Activated CD8-positive, alpha-beta memory T cell treated with anti-CD3 and anti-CD28 coated beads, Interleukin-2, amount 50 U/mL, for 4 hours (primary cell): ENCODE results near the gene DHX36.

Source experiments
- DNase-seq: peaks from one replicate; pipeline ENCODE4 v3.0.0-alpha.2; 2020

The DHX36 gene

DNA sequence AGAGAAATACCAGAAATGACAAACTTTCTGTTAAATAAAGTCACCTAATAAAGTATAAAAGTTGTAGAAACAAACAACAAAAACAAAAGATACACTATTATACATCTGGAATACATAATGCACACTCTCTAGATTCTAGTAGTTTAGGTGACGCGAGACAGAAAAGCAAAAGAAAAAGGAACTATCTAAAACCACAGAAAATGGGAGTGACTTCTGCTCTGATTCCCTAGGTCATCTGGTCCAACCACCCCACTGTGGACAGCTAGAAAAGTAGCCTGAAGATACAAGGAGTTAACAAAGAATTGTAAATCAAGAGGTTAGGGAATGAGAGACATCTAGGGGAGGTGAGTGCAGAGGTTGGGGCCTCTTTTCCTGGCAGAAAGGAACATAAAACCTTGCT is 39.1 kb downstream of the DHX36 start:
- no peak for DNase-seq

DNA sequence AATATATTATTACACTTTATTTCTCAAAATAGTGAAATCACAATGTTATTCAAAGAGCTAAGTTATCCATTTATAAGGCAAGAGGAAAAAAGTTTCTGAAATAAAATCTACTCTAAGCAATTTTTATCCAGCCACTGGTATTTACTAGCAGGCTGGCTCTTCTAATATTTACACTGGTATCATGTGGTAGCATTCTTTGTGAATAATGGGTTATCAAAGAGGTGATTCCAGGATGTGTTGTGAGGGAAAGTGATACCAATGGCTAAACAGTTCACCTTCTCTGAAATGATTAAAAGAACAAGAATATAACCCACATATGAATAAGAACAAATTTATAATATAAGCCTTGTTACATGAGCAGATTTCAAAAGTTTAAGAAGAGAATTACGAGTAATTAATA is 44.1 kb downstream of the DHX36 start:
- DNase-seq: no peak

DNA sequence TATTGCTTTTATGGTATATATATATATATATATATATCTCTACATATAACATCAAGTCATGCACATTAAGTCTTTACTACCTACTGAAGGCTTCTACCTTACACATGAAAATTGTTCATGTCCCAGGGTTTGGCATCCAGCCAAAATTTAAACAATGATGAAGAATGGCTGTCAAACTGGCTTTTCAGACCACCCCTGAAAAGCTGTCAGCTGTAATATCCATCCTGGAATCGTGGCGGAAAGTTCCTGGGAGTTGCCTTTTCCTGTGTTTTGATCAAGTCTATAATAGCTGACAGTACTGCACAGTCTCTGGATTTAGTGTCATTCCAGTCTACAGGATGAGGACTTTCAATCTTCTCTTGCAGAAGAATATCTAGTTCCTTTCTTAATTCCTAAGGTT is 48.3 kb downstream of the DHX36 start:
- no peak for DNase-seq

DNA sequence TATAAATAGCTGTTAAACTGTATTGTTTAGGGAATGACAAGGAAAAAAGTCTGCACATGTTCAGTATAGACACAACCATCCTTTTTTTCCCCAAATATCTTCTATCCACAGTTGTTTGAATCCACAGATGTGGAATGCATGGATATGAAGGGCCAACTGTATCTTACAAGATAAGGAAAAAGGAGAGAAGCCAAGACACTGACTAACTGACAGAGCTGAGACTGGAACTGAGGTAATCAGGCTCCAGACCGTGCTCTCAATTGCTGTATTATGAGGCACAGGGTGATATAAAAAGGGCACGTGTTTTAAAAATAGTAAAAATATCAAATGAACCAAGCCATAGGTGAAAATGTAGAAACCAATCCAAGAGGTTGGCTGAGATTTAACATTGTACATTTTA is 49.0 kb downstream of the DHX36 start:
- DNase-seq: no peak

DNA sequence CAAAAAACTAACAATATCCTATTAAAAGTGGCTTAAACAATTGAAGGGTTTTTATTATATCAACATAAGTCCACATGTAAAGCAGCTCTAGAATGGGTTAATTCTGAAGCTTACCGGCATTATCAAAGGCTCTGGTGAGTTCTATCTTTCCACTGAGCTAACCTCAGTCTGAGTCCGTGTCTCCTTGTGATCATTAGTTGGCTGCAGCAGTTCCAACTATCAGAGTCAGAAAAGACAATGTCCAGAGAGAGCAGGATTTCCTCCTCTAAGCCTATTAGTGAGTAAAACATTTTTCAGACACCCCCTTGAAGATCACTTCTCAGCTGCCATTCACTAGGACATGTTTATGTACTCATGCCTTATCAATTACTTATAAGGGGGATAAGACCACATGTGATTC is 49.9 kb downstream of the DHX36 start:
- no peak for DNase-seq

DNA sequence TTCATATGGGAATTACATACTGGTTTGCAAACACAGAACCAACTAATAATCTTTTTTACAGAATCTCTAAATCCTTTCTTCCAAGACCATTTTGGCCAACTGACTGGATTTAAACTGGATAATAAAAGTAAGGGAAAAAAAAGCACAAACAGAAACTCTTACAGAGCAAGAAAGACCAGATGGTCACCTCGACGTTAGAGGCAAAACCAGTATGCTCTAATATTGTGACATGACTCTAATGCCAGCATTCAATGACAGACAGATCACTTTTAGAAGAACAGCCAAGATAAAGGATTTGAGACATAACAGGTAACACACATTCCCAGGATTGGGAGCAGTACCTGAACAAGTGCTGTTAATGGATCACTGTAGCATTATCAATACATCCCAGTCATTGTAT is 50.9 kb downstream of the DHX36 start:
- no peak for DNase-seq

DNA sequence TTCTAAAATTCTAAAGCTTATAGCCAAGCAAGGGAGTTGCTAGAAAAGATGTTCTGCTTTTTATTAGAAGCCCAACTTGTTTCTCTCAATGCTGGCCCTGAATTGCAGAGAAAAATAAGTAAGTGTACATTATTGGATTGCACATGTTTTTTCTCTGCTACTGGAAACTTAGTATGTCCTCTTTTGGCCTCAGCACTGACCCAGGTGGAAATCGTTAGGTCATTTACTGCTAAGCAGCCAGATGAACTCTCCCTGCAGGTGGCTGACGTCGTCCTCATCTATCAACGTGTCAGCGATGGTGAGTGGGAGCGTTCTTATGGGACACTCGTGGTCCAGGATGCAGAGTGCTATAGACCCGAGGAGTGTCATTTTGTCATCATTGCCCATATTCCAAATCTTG is 69.8 kb downstream of the DHX36 start:
- DNase-seq: no peak

DNA sequence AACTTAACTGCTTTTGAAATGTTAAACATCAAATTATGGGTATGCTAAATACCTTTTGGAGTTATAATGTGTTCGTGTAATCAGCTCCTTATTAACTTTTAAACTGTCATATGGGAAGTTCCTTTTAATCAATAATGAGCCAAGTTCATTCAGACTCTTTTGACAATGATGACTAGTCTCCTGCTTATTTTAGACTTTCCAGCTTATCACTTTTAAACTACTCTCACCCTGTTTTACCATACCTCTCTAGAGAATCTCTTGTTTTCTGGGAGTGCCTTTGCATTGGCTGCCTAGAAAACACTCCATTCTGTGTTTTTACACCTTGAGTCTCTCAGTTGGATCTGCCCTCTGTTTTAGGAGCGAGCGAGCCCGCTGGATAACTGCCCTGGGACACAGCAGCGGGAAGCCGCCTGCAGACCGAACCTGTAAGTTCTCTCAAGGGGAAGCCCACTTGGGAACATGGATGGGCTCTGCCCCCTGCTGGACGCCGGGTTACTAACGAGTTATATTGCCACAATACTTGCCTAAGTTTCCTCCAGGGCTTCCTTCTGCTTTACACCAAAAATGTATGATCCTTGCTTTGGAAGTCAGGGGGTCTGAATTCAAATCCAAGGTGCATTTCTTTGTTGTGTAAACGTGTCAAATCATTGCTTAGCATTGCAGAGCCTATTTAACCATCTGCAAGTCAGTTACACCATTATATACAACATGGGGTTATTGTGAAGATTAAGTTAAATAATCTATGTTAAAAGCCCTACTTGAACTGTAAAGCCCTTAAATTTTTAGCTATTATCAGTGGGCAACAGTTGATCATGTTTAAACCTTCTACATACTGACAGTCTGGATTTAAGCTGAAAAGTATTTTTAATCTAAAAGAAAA is 71.3 kb downstream of the DHX36 start:
- peak; percentile 64 for DNase-seq

DNA sequence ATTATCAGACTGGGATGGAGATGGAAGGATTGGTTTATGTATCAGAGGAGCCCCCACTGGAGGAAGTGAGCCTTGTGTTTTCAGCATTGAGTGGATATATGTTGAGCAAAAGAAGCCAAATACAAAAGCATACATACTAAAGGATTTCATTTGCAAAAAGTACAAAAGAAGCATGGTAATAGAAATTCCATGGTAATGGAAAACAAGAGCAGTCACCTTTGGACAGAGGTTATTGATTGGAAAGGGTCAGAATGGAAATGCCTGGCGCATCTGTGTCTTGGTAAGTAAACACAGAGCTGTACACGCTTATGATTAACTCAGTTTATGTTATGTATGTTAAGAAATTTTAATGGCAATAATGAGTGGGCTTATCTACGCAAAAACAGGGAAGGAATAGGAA is 72.7 kb downstream of the DHX36 start:
- DNase-seq: no peak

DNA sequence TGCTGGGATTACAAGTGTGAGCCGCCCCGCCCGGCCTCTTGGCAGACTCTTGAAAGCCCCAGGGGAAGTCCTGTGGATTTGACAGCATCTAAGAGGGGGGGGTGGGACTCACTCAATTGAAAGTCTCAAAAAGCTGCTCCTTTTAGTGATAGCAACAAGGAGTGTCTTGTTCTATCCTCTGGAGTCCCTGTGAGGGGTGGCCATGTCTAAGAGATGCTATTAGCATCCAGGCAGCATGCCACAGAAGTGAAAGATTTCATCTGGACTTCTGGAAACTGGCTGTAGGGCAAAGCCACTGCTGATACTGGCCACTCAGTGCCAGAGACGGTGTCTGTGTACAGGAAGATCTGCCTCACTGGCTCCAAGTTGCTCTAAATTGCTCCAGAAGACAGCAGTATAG is 74.0 kb downstream of the DHX36 start:
- no peak for DNase-seq

DNA sequence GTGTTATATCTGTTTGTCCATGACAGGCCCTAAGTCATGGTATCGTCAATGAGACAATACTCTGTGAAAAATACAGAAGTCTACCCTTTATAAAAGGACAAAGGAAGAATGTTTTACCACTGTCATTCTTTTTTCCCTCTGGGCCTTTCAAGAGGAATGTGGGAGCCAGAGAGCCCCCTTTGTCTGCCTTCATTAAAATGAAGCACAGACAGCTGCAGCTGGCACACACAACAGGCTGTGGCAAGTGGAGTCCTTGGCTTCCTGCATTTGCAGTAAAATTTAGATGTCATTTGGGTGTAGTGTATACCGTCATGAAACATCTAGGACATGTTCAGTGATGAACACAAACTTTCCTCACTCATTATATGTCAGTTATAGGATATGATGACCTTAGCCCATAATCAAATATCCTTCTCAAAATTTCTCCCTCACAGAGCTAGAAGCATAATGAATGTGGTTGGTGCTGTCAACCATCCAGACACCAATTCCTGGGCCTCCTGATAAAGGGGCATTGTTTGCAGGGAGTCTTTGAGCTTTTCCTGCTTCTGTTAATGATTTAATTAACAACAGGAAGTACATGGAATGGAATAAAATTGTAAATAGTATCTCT is 76.4 kb downstream of the DHX36 start:
- DNase-seq: no peak

DNA sequence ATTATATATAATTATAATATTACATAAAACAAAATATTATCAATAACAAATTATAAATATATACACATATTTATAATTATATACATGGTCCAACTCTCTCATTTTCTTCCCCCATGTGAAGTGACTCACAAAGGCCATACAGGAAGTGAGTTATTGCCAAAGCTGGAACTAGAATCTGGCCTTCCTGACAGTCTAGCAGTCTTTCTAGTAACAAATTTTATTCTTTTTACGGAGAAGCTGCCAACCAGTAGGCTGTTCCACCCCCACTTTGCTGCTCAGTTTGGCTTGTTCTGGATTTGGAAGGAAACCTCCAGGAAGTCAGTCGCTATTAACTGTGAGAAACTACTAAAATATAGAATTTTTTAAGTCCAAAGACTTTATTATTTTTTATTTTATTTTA is 79.6 kb downstream of the DHX36 start:
- no peak for DNase-seq

DNA sequence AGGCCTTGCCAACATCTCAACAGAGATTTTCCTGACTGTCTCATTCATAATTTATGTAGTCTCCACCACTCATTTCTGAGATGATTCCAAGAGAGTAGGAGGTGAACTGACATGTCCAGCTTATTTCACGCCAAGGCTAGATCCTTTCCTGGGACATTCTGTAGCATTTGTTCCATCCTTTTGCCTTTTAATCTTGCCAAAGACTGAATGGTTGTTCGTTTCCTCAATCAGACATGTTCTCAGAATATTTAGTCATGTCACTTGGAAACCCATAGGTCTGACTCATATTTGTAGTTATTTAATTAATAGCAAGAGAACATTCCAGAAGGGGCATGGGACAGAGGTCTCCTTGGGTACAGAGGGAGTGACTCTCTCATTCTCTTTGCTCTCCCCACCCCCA is 80.9 kb downstream of the DHX36 start:
- DNase-seq: no peak

DNA sequence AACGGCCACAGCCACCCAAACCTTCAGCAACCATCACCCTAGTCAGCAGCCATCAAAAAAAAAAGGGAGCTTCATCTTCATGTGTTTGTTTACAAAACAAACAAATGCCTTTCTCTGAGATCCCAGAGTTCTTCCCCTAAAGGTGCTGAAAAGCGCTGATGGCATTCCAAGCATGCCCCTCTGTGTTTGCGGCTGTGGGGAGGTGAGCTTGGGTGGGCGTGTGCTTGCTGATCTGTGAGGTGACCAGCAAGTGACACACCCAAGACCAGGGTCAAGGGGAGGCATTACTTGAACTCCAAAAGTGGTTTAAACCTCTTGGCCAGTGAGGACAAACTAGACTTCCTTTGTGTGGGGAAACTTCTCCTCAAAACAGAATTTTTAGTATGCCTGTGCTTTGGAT is 81.5 kb downstream of the DHX36 start:
- no peak for DNase-seq

DNA sequence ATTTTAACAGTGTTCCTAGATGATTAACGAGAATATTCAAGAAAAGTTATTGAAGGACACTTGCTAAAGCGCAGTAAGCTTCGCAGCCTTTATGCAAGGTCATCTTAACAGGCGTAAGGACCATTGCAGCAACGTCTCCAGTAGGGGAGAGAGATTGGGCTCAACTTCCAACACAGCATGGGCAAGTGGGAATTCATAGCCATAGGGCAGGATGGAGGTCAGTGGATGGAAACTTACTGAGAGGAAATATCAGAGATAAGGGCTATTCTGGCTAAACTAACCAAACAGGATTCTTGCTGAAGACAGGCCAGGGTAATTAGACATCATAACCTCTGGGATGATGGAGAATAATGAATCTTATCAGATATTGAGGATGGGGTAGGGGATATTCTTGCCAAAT is 82.8 kb downstream of the DHX36 start:
- DNase-seq: no peak

DNA sequence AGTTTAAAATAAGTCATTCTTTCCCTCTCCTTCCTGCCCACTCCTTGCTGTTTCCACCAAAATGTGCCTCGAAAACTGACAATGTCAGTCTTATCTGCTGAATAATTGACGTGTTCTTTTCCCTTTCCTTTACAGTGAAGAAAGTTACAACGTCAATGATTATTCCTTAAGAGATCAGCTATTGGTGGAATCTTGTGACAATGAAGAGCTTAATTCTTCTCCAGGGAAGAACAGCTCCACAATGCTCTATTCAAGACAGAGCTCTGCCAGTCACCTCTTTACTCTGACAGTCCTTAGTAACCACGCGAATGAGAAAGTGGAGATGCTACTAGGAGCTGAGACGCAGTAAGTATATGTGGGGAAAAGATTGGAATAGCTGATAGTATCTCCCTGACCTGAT is 84.1 kb downstream of the DHX36 start:
- no peak for DNase-seq

DNA sequence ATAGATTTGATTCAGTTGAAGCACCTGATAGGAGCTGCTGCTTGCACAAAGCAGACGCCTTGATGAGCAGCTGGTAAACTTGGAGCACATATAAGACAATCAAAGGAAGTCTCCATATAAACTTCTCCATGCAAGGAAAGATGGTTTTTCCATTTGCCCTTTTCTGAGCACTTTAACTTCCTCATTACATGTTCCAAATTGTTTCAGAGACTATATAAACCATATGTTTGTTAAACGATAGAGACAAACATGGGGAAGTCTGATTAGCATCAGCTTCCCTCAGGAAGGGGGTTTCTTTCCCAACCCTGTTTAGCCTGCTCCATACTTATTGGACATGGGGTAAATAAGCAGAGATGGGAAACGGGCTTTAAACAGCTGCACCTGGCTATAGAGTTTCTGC is 88.0 kb downstream of the DHX36 start:
- no peak for DNase-seq

DNA sequence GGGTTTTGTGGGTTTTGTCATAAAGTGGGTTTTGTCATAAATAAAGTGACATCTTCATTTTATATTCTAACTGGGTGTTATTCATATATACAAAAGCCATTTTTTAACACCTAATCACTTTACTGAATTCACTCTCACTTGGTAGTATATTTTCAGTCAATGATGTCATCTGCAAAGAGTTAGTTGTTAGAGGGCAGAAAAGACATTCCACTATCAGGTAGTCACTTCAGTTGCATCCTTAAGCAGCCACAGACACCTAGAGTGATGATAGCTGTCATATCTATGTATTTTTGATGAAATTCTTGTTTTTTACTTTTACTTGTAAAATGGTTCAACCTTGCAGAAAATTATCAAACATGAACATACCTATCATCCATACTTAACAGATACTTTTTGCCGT is 89.0 kb downstream of the DHX36 start:
- DNase-seq: no peak

DNA sequence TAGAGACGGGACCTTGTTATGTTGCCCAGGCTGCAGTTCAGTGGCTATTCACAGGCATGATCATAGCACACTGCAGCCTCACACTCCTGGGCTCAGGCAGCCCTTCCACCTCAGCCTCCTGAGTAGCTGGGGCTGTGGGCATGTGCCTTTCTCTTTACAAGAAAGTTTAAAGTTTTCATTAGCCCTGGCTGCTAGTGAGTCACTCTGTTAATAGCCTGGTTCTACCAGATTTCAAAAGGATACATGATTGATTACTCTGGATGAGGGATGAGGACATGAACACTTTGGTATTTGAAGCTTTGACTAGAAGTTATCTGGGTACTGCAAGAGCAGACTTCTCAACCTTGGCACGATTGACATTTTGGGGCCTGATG is 95.1 kb downstream of the DHX36 start:
- DNase-seq: no peak

DNA sequence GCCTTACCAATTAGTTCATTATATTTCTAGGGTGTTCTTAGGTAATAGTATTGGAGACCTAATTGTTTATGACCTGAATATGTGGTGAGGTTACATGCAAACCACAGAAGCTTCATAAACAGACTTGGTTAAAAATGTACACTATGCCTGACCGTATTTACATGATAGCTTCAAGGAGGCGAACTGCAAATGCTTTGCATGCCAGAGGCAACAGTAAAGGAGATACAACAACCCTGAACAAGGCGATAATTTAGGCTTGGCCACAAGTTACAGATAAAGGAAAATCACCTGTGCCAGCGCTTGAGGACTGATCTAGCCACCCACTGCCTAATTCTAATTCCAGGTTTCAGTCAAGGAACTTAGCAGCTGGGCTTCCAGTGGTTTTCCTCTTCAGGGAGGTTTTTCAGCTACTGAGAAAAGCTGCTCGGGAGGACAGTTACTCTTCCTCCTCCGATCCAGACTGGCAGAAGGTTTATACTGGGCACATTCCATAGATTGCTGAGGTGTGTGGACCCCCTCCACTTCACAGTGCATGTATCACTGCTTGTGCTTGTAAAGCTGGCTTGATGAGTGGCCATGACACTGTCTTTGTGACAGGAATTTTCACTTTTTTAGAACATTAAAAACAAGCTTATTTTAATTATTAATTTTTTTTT is 95.6 kb downstream of the DHX36 start:
- no peak for DNase-seq

DNA sequence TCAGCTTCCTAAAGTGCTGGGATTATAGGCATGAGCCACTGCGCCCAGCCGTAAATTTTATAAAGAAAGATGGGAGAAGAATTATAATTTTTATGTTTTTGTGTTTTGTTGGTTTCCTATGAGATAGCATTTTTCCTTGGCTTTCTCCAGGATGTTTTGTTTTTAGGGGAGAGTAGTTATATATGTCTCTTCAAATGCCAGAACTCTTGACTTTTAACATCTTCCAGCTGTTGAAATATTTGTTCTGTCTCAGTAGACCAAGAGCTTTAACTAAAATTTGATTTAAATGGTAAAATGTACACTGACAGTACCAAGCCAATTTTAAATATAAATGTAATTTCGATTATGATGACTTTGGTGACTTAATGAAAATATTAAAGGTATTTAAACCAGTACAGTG is 96.8 kb downstream of the DHX36 start:
- no peak for DNase-seq

DNA sequence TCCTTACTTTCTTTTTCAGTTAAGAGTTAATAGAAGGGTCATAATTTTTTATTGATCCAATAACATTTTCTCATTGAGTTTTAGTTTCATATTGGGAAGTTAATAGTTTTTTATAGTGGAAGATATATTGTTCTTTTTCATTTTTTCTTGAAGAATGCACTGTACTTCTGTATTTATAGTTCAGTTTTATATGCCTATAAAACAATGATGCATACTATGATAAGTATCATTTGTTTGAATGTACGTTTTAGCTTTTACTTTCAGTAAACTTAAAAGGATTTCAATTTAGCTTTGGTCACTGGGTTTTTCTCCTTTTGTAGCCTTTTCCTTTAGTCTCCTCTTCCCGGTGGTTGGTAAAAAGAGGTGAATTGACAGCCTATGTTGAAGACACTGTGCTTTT is 98.8 kb downstream of the DHX36 start:
- DNase-seq: no peak

DNA sequence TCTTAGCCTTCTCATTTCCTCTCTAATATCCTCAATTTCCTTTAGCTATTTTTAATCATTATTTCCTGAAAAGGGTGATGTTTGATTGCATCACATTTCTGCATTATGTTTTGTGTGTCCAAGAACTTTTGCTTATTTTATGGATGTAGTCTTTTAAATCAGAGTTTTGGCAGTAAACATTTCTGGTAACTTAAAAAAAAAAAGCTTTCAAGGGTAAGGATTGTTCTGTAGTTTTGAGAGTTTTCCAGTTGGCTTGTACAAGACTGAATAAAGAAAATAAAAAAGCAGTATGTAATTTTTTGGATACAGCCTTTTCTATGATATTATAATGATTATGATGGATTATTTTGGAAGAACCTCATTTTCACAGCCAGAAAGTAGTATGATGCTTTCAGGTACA is 99.4 kb downstream of the DHX36 start:
- DNase-seq: no peak

DNA sequence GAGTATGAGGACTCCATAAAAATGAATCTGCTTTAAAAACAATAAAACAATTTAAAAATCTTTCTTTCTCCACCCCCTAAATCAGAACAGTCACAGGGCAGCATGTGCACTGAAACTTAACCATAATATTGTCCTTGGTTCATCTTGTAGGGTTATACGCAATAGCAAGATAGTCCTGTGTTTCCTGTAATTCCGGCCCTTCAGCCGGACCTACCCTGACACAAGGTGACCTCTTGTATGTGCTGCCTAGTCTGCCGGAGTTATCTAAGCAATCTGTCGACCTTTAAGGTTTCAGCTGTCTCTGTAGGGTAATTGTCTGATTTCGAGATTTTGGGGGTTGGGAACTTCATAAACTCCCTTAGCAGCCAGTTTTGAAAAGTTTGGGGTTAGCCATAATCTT is 99.9 kb downstream of the DHX36 start:
- no peak for DNase-seq

DNA sequence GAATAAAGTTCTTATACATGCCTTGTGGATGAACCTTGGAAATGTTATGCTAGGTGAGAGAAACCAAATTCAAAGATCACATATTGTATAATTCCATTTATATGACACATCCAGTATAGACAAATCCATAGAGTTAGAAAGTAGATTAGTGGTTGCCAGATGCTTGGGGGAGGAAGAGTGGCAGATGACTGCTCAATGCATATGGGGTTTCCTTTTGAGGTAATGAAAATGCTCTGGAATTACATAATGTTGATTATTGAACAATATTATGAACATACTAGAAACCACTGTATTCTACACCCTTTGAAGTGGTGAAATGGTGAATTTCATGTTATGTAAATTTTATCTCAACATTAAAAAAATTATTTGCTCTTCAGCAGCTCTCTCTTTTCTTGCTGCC is 100.8 kb downstream of the DHX36 start:
- no peak for DNase-seq
